Measurements from ENCODE around the gene AGXT2. TPM values are rescaled to one million over a fixed set of nuclear protein-coding genes. Genes with fewer than 3 reads are reported as not detected.

Gene AGXT2
- total RNA-seq, 1 experiment from 2014 or later = not detected

- no peaks in the 10 kb centered on the region for H3K36me3 ChIP-seq (ENCODE audit: low read depth, low read length)
- no peaks in the 10 kb centered on the region for H4K20me1 ChIP-seq (ENCODE audit: low read length)
- TF ChIP-seq EZH2phosphoT487 (IDR thresholded peaks at IDR 0.05; ENCODE audit: borderline replicate concordance, low read length) (no peak), EZH2 (IDR thresholded peaks at IDR 0.05; ENCODE audit: low read length, unreplicated experiment) (no peak)
- TF ChIP-seq, protein P1, sequence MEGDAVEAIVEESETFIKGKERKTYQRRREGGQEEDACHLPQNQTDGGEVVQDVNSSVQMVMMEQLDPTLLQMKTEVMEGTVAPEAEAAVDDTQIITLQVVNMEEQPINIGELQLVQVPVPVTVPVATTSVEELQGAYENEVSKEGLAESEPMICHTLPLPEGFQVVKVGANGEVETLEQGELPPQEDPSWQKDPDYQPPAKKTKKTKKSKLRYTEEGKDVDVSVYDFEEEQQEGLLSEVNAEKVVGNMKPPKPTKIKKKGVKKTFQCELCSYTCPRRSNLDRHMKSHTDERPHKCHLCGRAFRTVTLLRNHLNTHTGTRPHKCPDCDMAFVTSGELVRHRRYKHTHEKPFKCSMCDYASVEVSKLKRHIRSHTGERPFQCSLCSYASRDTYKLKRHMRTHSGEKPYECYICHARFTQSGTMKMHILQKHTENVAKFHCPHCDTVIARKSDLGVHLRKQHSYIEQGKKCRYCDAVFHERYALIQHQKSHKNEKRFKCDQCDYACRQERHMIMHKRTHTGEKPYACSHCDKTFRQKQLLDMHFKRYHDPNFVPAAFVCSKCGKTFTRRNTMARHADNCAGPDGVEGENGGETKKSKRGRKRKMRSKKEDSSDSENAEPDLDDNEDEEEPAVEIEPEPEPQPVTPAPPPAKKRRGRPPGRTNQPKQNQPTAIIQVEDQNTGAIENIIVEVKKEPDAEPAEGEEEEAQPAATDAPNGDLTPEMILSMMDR (conservative IDR thresholded peaks at IDR 0.05; ENCODE audit: low read depth, low read length) = no peak
- no TSS peak for BruUV-seq (replicated peaks)
- intact Hi-C loops (cut with micrococcal nuclease) = loop anchor here (2.0 kb wide), 1 partner anchor 511 kb away; no protein-coding TSS in a partner anchor
- H3F3A ChIP-seq (ENCODE audit: low read length, unreplicated experiment) = no peaks in the 10 kb centered on the region
- no peak overlapping the region for H3K4me2 ChIP-seq (ENCODE audit: low read length)
- POLR2A ChIA-PET (ENCODE audit: unreplicated experiment) = no interaction called here
- H3K9ac ChIP-seq (ENCODE audit: low read length) = no peak overlapping the region
- ATAC-seq (no peak; the same call in 1 of the 2 replicates), DNase-seq (peak; percentile 34)
- H3K9me3 ChIP-seq (ENCODE audit: low read length) = no peaks in the 10 kb centered on the region
- H3K4me1 ChIP-seq (ENCODE audit: insufficient read depth, low read length) = no peaks in the 10 kb centered on the region
- no peak overlapping the region for H3K27ac ChIP-seq (ENCODE audit: low read length)
- H3K4me3 ChIP-seq (ENCODE audit: low read length) = no peak overlapping the region
- H3K79me2 ChIP-seq (ENCODE audit: low read length) = no peaks in the 10 kb centered on the region
- CTCF ChIA-PET = no interaction called here
- no peaks in the 10 kb centered on the region for H3K9me2 ChIP-seq (replicated peaks; ENCODE audit: low read length)
- peaks cover 46% of the 10 kb centered on the region for H3K27me3 ChIP-seq (ENCODE audit: low read length)
- no peak overlapping the region for H2AFZ ChIP-seq (ENCODE audit: low read length)
These were observed 40.2 kb upstream of the AGXT2 start for GRCh38 chr5:35087991-35088390.

- no peaks in the 10 kb centered on the region for H3K79me2 ChIP-seq (ENCODE audit: low read length)
- H3K9ac ChIP-seq (ENCODE audit: low read length) = no peak overlapping the region
- peaks cover 35% of the 10 kb centered on the region for H3K27me3 ChIP-seq (ENCODE audit: low read length)
- H3K9me2 ChIP-seq (replicated peaks; ENCODE audit: low read length) = no peaks in the 10 kb centered on the region
- no peak overlapping the region for H3K27ac ChIP-seq (ENCODE audit: low read length)
- intact Hi-C loops (cut with micrococcal nuclease) = no loop called here
- no peaks in the 10 kb centered on the region for H3K9me3 ChIP-seq (ENCODE audit: low read length)
- ChIA-PET CTCF (no interaction called here), POLR2A (ENCODE audit: unreplicated experiment) (no interaction called here)
- no peaks in the 10 kb centered on the region for H4K20me1 ChIP-seq (ENCODE audit: low read length)
- no TSS peak for BruUV-seq (replicated peaks)
- H3F3A ChIP-seq (ENCODE audit: low read length, unreplicated experiment) = no peaks in the 10 kb centered on the region
- no peak for DNase-seq
- no peak overlapping the region for H2AFZ ChIP-seq (ENCODE audit: low read length)
- no peak overlapping the region for H3K4me2 ChIP-seq (ENCODE audit: low read length)
- ATAC-seq = no peak
- H3K36me3 ChIP-seq (ENCODE audit: low read depth, low read length) = no peaks in the 10 kb centered on the region
- no peak overlapping the region for H3K4me3 ChIP-seq (ENCODE audit: low read length)
- TF ChIP-seq EZH2 (IDR thresholded peaks at IDR 0.05; ENCODE audit: low read length, unreplicated experiment) (no peak), EZH2phosphoT487 (IDR thresholded peaks at IDR 0.05; ENCODE audit: borderline replicate concordance, low read length) (no peak)
- TF ChIP-seq, protein P1 (conservative IDR thresholded peaks at IDR 0.05; ENCODE audit: low read depth, low read length) = no peak
- H3K4me1 ChIP-seq (ENCODE audit: insufficient read depth, low read length) = no peaks in the 10 kb centered on the region
These were observed 35.4 kb upstream of the AGXT2 start for GRCh38 chr5:35083150-35083549.

- ChIA-PET CTCF (no interaction called here), POLR2A (ENCODE audit: unreplicated experiment) (no interaction called here)
- BruUV-seq (replicated peaks) = no TSS peak
- H3K9ac ChIP-seq (ENCODE audit: low read length) = no peak overlapping the region
- ATAC-seq = no peak
- no peaks in the 10 kb centered on the region for H3F3A ChIP-seq (ENCODE audit: low read length, unreplicated experiment)
- no peak overlapping the region for H3K4me2 ChIP-seq (ENCODE audit: low read length)
- H3K36me3 ChIP-seq (ENCODE audit: low read depth, low read length) = no peaks in the 10 kb centered on the region
- intact Hi-C loops (cut with micrococcal nuclease) = no loop called here
- H3K4me3 ChIP-seq (ENCODE audit: low read length) = no peak overlapping the region
- H4K20me1 ChIP-seq (ENCODE audit: low read length) = no peaks in the 10 kb centered on the region
- TF ChIP-seq, protein P1 (conservative IDR thresholded peaks at IDR 0.05; ENCODE audit: low read depth, low read length) = no peak
- TF ChIP-seq EZH2phosphoT487 (IDR thresholded peaks at IDR 0.05; ENCODE audit: borderline replicate concordance, low read length) (no peak), EZH2 (IDR thresholded peaks at IDR 0.05; ENCODE audit: low read length, unreplicated experiment) (no peak)
- no peaks in the 10 kb centered on the region for H3K9me2 ChIP-seq (replicated peaks; ENCODE audit: low read length)
- H3K27ac ChIP-seq (ENCODE audit: low read length) = no peak overlapping the region
- no peaks in the 10 kb centered on the region for H3K9me3 ChIP-seq (ENCODE audit: low read length)
- H3K4me1 ChIP-seq (ENCODE audit: insufficient read depth, low read length) = no peaks in the 10 kb centered on the region
- H2AFZ ChIP-seq (ENCODE audit: low read length) = no peak overlapping the region
- no peaks in the 10 kb centered on the region for H3K79me2 ChIP-seq (ENCODE audit: low read length)
- peaks cover 29% of the 10 kb centered on the region for H3K27me3 ChIP-seq (ENCODE audit: low read length)
- no peak for DNase-seq
These were observed 34.8 kb upstream of the AGXT2 start for GRCh38 chr5:35082530-35082929.
